Mononuclear cell (primary cell): ENCODE measurements around the gene SRPRA. TPM values are rescaled to one million over a fixed set of nuclear protein-coding genes. Genes with fewer than 3 reads are reported as not detected.

Experiments used
- H3K27me3 ChIP-seq: 2 replicates; pipeline ENCODE4 v1.6.0; 2011; ENCODE audit warnings: low read length, control low read depth; ENCODE audit not compliant: insufficient read depth
- H3K4me1 ChIP-seq: 2 replicates; pipeline ENCODE4 v1.5.1; 2011; ENCODE audit warnings: mild to moderate bottlenecking, low read length, control low read depth; ENCODE audit not compliant: insufficient read depth
- H3K4me3 ChIP-seq: 2 replicates; pipeline ENCODE4 v1.5.1; 2011; ENCODE audit warnings: mild to moderate bottlenecking, low read length, moderate library complexity
- H3K9me3 ChIP-seq: 2 replicates; pipeline ENCODE4 v1.5.1; 2011; ENCODE audit warnings: low read depth, mild to moderate bottlenecking, control low read depth, low read length
- total RNA-seq: library from RNA; depleted of rRNA; stranded (reverse); fragments of >200 nt; gene quantifications from one replicate; pipeline ENCODE4 v1.2.3, GENCODE V29; 2012

Gene SRPRA
- total RNA-seq, 1 donor, result 132 TPM

DNA sequence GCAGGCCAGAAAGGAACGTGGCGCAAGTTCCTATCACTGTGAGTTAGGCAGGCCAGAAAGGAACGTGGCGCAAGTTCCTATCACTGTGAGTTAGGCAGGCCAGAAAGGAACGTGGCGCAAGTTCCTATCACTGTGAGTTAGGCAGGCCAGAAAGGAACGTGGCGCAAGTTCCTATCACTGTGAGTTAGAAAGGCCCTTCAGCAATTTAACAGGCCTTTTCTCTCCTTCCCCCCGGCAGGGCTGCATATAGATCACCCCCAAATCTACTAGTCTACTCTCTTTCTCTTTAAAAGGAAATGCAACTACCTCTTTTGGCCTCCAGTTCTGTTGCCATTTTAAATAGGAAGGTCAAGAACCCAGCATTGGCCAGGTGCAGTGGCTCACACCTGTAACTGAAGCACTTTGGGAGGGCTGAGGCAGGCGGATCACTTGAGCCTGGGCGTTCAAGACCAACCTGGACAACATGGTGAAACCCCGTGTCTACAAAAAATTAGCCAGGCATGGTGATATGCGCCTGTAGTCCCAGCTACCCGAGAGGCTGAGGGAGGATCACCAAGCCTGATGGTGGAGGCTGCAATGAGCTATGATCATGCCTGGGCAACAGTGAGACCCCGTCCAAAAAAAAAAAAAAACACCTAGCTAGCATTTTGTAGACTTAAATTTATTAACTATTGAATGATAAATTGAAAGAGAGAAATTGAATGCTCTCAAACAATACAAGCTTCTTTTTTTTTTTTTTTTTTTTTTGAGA is 42.2 kb downstream of the SRPRA start:
- Histone ChIP-seq H3K9me3 (no peaks in the 10 kb centered on the region), H3K4me3 (no peak overlapping the region), H3K27me3 (no peaks in the 10 kb centered on the region), H3K4me1 (no peaks in the 10 kb centered on the region)

DNA sequence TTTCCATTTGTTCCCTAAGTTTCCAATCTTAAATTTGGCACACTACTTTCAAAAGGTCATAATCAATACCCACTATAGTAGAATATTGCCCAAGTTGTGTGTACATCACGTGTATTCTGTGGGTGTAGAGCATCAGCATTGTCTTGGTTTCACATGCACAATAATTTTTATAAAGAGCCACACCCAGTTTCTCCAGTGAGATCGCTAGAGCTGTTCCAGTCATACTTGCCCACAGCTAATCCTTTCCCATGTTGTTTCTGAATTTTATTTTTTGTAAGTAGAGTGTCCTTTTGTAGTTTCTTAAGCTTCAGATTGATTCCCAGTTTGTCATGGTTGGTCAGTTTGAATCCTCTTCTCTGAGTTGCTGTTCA is 43.4 kb downstream of the SRPRA start:
- Histone ChIP-seq H3K4me1 (no peaks in the 10 kb centered on the region), H3K9me3 (no peaks in the 10 kb centered on the region), H3K4me3 (no peak overlapping the region), H3K27me3 (no peaks in the 10 kb centered on the region)

DNA sequence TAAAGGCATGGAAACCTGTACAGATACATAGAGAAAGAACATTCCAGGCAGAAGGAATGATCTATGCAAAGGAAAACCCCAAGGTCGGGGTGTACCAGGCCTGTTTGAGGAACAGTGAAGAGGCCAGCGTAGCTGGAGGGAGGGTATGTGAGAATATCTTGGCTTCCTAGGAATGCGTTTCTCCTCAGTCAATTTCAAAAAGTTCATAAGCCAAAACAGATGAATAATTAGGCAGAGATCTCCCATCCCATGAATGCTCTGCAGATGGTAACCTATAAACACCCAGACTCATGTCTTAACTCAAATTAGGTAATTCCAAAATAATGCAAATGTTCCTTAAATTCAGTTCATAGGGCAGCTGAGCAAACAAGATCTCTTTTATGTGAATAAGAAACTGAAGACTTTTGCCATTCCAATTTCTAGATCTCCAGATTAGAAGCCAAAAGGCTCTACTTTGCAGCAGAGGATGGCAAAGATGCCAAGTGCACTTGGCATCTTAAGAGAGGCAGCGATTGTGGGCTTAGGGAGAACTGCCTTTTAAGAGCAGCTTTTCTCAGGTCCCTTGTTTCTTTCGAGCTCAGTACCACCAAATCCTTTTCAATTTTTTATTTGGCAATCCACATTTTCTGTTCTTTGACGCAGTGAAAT is 43.9 kb downstream of the SRPRA start:
- Histone ChIP-seq H3K4me3 (no peak overlapping the region), H3K27me3 (no peaks in the 10 kb centered on the region), H3K4me1 (no peaks in the 10 kb centered on the region), H3K9me3 (no peaks in the 10 kb centered on the region)

DNA sequence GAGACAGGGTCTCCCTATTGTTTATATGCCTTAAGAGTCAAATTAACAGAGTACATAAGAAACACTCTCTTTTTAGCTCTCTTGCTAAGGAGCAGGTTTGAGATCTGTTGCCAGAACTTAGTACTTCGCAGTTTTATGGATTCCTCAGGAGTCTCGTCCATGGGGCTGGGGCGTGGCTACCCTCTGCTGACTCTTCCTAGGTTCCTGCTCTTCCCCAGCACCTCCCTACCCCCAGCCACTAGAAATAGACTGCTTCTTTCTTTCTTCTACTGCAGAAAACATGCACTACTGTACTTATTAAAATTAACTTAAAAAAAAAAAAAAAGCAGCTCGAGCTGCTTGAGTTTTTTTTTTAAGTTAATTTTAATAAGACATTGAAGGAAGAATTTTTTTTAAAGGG is 49.1 kb downstream of the SRPRA start:
- H3K9me3 ChIP-seq, result no peaks in the 10 kb centered on the region
- H3K4me3 ChIP-seq, result no peak overlapping the region
- no peaks in the 10 kb centered on the region for H3K27me3 ChIP-seq
- peaks cover 16% of the 10 kb centered on the region for H3K4me1 ChIP-seq

DNA sequence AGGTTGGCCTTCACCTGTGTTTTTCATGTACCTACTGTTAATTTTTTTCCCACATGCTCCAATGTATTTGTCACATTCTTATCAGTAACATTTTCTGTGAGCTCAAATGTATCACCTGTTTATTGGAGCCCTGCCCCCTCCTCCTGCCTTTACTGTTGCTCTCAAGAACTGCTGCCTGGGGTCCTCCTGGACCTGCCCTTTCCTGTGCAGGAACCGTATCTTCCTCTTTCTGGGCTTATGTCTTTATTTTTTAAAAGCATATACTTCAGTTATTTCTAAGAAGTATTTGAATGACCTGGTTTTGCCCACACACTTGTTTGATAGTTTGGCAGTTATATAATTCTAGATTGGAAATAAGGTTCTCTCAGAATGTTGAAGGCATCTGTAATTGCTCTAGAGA is 51.2 kb downstream of the SRPRA start:
- no peaks in the 10 kb centered on the region for H3K27me3 ChIP-seq
- peaks cover 26% of the 10 kb centered on the region for H3K4me1 ChIP-seq
- no peaks in the 10 kb centered on the region for H3K9me3 ChIP-seq
- H3K4me3 ChIP-seq, result no peak overlapping the region

DNA sequence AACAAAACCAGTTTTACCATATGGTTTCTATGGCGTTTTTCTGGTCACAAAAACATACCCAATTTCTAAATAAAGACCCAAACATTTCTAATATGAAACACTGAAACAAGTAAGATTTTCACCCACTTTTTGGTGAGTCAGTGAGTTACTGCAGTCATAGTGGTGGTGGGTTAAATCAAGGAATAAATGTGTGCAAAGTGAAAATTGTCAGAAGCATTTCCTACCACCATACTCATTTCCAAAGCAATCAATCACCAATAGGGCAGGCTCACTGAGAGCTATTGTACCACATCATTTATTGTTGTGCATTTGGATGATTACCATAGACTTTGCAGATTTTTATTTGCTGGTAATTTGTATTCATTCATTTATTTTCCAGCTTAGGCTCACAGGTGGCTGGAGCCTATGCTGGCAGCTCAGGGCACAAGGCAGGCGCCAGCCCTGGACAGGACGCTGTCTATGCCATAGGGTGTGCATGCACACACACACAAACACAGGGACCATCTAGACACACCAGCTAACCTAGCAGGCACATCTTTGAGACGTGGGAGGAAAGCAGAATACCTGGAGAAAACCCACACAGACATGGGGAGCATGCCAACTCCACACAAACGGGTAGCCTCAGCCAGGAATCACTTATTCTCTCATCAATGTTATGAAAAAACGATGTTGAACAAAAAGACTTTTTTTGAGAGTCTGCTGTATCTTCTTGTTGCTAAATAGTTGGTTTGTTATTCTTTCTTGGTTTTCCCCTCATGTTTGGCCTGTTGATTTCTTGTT is 52.0 kb downstream of the SRPRA start:
- no peak overlapping the region for H3K4me3 ChIP-seq
- H3K4me1 ChIP-seq, result peaks cover 32% of the 10 kb centered on the region
- H3K27me3 ChIP-seq, result no peaks in the 10 kb centered on the region
- no peaks in the 10 kb centered on the region for H3K9me3 ChIP-seq

DNA sequence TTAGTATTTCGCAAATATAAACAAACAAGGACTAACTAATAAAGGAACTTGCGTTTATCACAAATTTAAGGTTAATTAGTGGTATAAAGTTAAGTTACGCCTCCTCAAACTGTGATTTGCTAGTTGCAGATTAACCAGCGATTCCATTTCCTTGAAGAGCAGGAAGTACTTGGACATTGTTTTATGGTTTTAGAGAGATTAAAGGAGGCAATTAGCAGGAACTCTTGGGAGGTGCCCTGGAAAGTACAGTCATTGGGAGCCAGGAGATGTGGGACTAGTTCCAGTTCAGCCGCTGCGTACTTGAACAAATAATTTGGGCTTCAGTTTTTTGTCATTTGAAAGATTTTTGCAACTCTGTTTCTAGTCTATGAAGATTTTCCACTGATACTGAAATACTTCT is 53.9 kb downstream of the SRPRA start:
- H3K4me3 ChIP-seq, result no peak overlapping the region
- H3K9me3 ChIP-seq, result no peaks in the 10 kb centered on the region
- peaks cover 38% of the 10 kb centered on the region for H3K4me1 ChIP-seq
- no peaks in the 10 kb centered on the region for H3K27me3 ChIP-seq

DNA sequence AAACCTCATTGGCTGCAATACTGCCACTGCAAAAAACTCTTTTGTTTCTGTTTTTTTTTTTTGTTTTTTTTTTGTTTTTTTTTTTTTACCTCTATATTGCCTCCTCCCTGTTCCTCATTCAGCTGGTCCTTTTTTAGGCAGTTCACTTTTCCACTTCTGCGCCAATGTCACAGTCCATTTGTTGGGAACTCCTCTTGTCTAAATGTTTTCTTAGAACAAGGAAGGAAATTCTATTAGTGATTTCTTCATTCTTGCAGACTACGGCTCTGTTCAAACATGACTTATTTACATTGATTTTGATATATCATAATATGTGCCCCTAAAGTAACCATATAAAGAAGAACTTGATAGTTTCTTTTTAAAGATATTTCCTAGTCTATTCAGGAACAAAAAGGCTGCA is 54.3 kb downstream of the SRPRA start:
- Histone ChIP-seq H3K4me1 (peaks cover 38% of the 10 kb centered on the region), H3K27me3 (no peaks in the 10 kb centered on the region), H3K9me3 (no peaks in the 10 kb centered on the region), H3K4me3 (no peak overlapping the region)

Other genes starting within 250 kb of the SRPRA start
- 1.2 TPM for gene CDON, start 206.0 kb downstream of the SRPRA start, total RNA-seq
- gene RPUSD4, start 57.2 kb downstream of the SRPRA start, total RNA-seq, result 20.3 TPM
- gene FAM118B, start 57.1 kb downstream of the SRPRA start, total RNA-seq, result 2.8 TPM
- 6.1 TPM for gene FOXRED1, start 259 bp upstream of the SRPRA start, total RNA-seq
- gene TIRAP, start 14.2 kb upstream of the SRPRA start, total RNA-seq, result 5.1 TPM
- 6.2 TPM for gene DCPS, start 35.2 kb upstream of the SRPRA start, total RNA-seq
- 8.2 TPM for gene ST3GAL4, start 86.8 kb upstream of the SRPRA start, total RNA-seq